ENCODE measurements around the gene MYOT.

DNA sequence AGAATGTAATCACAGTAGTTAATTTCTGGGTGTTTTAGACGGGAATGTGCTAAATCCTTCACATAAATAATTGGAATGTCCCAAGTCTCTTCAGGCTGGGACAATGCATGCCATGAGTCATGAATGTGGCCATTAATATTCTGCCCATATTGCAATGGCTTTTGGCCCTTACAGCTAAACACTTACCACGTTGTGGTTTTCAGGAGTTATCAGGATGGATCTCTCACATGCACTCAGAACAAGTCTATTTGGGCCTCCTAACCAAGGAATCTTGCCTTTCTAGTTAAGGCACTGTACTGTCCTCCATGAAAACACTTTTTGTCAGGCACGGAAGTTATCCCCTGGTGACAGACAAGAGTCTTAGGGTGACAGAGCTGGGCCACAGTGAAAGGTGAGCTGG lies 54.3 kb downstream of the MYOT start:
- TF ChIP-seq, protein P1, sequence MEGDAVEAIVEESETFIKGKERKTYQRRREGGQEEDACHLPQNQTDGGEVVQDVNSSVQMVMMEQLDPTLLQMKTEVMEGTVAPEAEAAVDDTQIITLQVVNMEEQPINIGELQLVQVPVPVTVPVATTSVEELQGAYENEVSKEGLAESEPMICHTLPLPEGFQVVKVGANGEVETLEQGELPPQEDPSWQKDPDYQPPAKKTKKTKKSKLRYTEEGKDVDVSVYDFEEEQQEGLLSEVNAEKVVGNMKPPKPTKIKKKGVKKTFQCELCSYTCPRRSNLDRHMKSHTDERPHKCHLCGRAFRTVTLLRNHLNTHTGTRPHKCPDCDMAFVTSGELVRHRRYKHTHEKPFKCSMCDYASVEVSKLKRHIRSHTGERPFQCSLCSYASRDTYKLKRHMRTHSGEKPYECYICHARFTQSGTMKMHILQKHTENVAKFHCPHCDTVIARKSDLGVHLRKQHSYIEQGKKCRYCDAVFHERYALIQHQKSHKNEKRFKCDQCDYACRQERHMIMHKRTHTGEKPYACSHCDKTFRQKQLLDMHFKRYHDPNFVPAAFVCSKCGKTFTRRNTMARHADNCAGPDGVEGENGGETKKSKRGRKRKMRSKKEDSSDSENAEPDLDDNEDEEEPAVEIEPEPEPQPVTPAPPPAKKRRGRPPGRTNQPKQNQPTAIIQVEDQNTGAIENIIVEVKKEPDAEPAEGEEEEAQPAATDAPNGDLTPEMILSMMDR (conservative IDR thresholded peaks at IDR 0.05 in 1 of 2, IDR thresholded peaks at IDR 0.05 in 1 of 2; ENCODE audit: extremely low read depth in 1 of 2, insufficient read depth in 1 of 2, low read depth in 1 of 2, low read length in 2 of 2): no peak
- no peak for TF ChIP-seq EZH2 (IDR thresholded peaks at IDR 0.05; ENCODE audit: borderline replicate concordance, low read length)

Measured in mammary epithelial cell (primary cell).